Measurements from ENCODE around the gene ZIC4. TPM values are rescaled to one million over a fixed set of nuclear protein-coding genes. Genes with fewer than 3 reads are reported as not detected.
A peak's percentile ranks its signal among the peaks of the same experiment; 100 is the strongest.

Gene ZIC4
- total and polyA plus RNA-seq, 2 of the 8 experiments (the other 6 are each of a cell fraction or from before 2014, with no cell fraction given): 0.03 to 0.13 TPM

DNA sequence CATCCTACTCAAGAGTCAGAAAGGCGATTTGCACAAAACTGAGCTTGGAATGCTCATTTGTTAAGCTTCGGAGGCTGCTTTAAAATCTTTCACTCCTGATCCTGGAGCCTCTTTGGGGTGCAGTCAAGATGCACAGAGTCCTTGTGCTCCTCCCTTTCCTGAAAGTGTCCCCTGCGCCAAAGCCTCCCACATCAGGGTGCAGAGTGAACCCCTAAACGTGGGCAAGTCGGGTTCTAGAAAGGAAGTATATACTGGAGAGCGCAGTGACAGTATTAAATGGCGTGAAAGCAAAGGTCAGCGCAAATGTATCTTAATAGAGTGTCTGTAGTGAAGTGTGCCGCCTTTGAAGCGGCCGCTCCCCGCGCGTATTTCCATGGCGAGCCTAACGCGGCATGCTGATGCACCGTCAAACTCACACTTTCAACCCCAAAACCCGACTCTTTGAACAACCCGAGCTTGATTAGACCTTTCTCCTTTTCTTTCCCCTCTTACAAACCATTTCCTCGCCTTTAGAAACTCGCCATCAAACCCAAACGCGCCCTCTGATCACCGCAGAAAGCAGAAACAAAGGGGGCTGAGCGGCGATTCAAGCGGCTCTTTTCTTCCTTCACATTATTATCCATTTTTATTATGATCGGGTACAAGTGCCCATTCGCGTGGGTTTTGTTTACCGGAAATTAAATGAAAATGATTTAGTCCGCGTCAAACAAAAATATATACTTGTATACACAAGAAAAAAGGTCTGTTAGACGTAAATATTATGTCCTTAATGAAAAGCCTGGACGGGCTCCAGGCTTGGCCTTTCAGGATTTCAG, 18.3 kb downstream of the ZIC4 start:
- Histone ChIP-seq H3K4ac (replicated peaks; ENCODE audit: insufficient read length, low read depth, low read length) (no peak overlapping the region), H2BK12ac (ENCODE audit: low read depth, low read length) (peak overlapping the region; percentile 45; the same call in 1 of the 2 replicates), H4K91ac (replicated peaks; ENCODE audit: insufficient read length, low read length) (no peak overlapping the region), H3K18ac (ENCODE audit: extremely low read depth, low read length) (peak overlapping the region; percentile 7; the same call in 1 of the 2 replicates), H2AK5ac (ENCODE audit: low read depth, low read length) (no peak overlapping the region), H3K36me3 (ENCODE audit: control insufficient read depth in 2 of 4, insufficient read depth in 4 of 4, low read length in 3 of 4) (peaks cover 0 to 4% (median 0%) of the 10 kb centered on the region in 4 experiments; a peak in 2 of 8 replicates), H3K79me2 (ENCODE audit: control insufficient read depth in 1 of 2, insufficient read depth in 2 of 2, low read length in 2 of 2) (no peaks in the 10 kb centered on the region), H2BK15ac (ENCODE audit: low read length) (peak overlapping the region; percentile 12; the same call in 1 of the 2 replicates), H3K4me1 (replicated peaks in 1 of 4; ENCODE audit: control insufficient read depth in 3 of 4, insufficient read depth in 4 of 4, low read length in 3 of 4) (peaks cover 9 to 36% (median 23%) of the 10 kb centered on the region in 4 experiments), H3K79me1 (ENCODE audit: low read depth, low read length) (no peaks in the 10 kb centered on the region), H4K5ac (ENCODE audit: insufficient read length, low read depth, low read length) (no peak overlapping the region), H2BK5ac (ENCODE audit: low read depth, low read length) (no peak overlapping the region), H3K23ac (ENCODE audit: insufficient read length) (no peak overlapping the region), H3K9ac (replicated peaks in 1 of 4; ENCODE audit: extremely low read depth in 1 of 4, low read depth in 3 of 4, low read length in 3 of 4) (no peak overlapping the region), H3K27me3 (replicated peaks in 1 of 4; ENCODE audit: control insufficient read depth in 3 of 4, extremely low read depth in 1 of 4, insufficient read depth in 3 of 4, low read length in 3 of 4) (peaks cover 75 to 96% (median 91%) of the 10 kb centered on the region in 4 experiments), H3K4me3 (ENCODE audit: extremely low read depth in 1 of 4, insufficient read depth in 2 of 4, low read depth in 3 of 4, low read length in 4 of 4) (peak overlapping the region in 2 of 4 experiments; percentile 23 to 36; a peak in 3 of 8 replicates), H3K27ac (ENCODE audit: low read depth, low read length) (no peak overlapping the region), H2BK120ac (replicated peaks; ENCODE audit: low read depth, low read length) (no peak overlapping the region), H3K14ac (ENCODE audit: insufficient read length) (no peak overlapping the region), H4K20me1 (replicated peaks in 1 of 2; ENCODE audit: control insufficient read depth in 1 of 2, insufficient read depth in 2 of 2, low read length in 2 of 2) (peaks cover 0 to 7% of the 10 kb centered on the region in 2 experiments), H3K9me3 (ENCODE audit: insufficient read depth in 2 of 2, low read depth in 1 of 2, low read length in 1 of 2) (peaks cover 0 to 4% of the 10 kb centered on the region in 2 experiments; a peak in 1 of 4 replicates), H3K4me2 (ENCODE audit: insufficient read depth in 1 of 2, low read depth in 2 of 2, low read length in 2 of 2) (peak overlapping the region; percentile 30 to 95), H3K23me2 (ENCODE audit: low read depth, low read length) (peaks cover 5% of the 10 kb centered on the region; the same call in 1 of the 2 replicates), H3K56ac (replicated peaks; ENCODE audit: insufficient read length, low read depth, low read length) (no peak overlapping the region), H2BK20ac (ENCODE audit: low read length) (peak overlapping the region; percentile 36; the same call in 1 of the 2 replicates), H2AFZ (ENCODE audit: low read length) (no peak overlapping the region), H4K8ac (ENCODE audit: extremely low read depth, insufficient read depth, low read length) (no peak overlapping the region; the same call in 1 of the 2 replicates)
- CTCF ChIA-PET (ENCODE audit: partially characterized antibody): interaction anchor here (0.8 to 27.3 kb wide), 10 partner anchors 11 to 688 kb away, joined by 3 to 485 read pairs (median 6); no protein-coding TSS in a partner anchor
- POLR2A ChIA-PET (ENCODE audit: partially characterized antibody): interaction anchor here (0.6 to 1.5 kb wide), 3 partner anchors 8 to 35 kb away, joined by 3 to 5 read pairs (median 4); no protein-coding TSS in a partner anchor
- FAIRE-seq: no peak
- no peak for DNase-seq (ENCODE audit: low read depth in 1 of 2, low spot score in 2 of 2)
- 3% methylated on average over 36 of the region's 36 CpGs; no CpG with 5 or more reads in 1 of the 2 experiments for WGBS, 2 experiments (ENCODE audit: extremely low coverage in 1 of 2, insufficient coverage in 1 of 2, insufficient read length in 1 of 2, insufficient replicate concordance in 2 of 2, low coverage in 1 of 2, low lambda C conversion rate in 2 of 2, missing lambda C conversion rate in 1 of 2)
- TF ChIP-seq KDM4A (IDR thresholded peaks at IDR 0.05; ENCODE audit: low read depth, low read length, severe bottlenecking): no peak
- no peak for TF ChIP-seq SP4 (IDR thresholded peaks at IDR 0.05; ENCODE audit: low read length)
- TF ChIP-seq CTBP2 (IDR thresholded peaks at IDR 0.05; ENCODE audit: borderline replicate concordance, insufficient read depth, insufficient read length, low read length): peak; percentile 26
- TF ChIP-seq HDAC2 (IDR thresholded peaks at IDR 0.05; ENCODE audit: borderline replicate concordance in 1 of 2, low read depth in 2 of 2, low read length in 2 of 2): no peak
- TF ChIP-seq NANOG (IDR thresholded peaks at IDR 0.05; ENCODE audit: insufficient read depth, low read depth, low read length, poor library complexity, severe bottlenecking): peak; percentile 47
- no peak for TF ChIP-seq CREB1 (IDR thresholded peaks at IDR 0.05)
- TF ChIP-seq SP2 (IDR thresholded peaks at IDR 0.05; ENCODE audit: low read length): no peak
- peak; percentile 88 for TF ChIP-seq EZH2 (IDR thresholded peaks at IDR 0.05; ENCODE audit: low read depth, low read length, severe bottlenecking)
- peak; percentile 69 for TF ChIP-seq RNF2 (IDR thresholded peaks at IDR 0.05; ENCODE audit: borderline replicate concordance, low read depth, low read length, missing control alignments, poor library complexity, severe bottlenecking)
- TF ChIP-seq POLR2AphosphoS5 (IDR thresholded peaks at IDR 0.05; ENCODE audit: low read depth, low read length): no peak

All from H1 (cell line).